NCI-H345 treated with DMSO at 0.1 percent for 48 hours (cell line): ENCODE measurements around the gene ELP1.

ENCODE experiments used
- DNase-seq: peaks from one replicate; lab custom pipeline; 2025; ENCODE audit not compliant: unreplicated experiment; lab: John Stamatoyannopoulos, UW

Gene ELP1

DNA sequence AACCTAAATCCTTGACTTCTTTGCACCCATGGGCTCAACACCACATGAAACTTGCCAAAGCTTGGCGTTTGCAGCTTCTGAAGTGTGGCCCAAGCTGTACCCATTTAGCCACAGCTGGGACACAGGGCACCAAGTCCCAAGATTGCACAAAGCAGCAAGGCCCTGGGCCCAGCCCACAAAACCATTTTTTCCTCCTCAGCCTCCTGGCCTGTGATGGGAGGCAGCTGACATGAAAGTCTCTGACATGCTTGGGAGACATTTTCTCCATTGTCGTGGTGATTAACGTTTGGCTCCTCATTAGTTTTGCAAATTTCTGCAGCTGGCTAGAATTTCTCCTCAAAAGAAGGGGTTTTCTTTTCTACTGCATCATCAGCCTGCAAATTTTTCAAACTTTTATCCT lies 110.1 kb downstream of the ELP1 start:
- no peak for DNase-seq
